Measurements from ENCODE around the gene FBXO10.
A peak's percentile ranks its signal among the peaks of the same experiment; 100 is the strongest.
"Not testable (repeated sequence)": the region's sequence is repeated elsewhere in the genome, so short reads cannot be mapped to it uniquely, and the experiment has no call there.

Gene FBXO10

GRCh38 chr9:37509536-37509935 is 66.6 kb downstream of the FBXO10 start:
- DNase-seq = no peak

GRCh38 chr9:37508834-37509206 is 67.4 kb downstream of the FBXO10 start:
- no peak for DNase-seq

- no peak for DNase-seq
Observed at GRCh38 chr9:37508135-37508833, 67.9 kb downstream of the FBXO10 start.

GRCh38 chr9:37507566-37508134 is 68.5 kb downstream of the FBXO10 start:
- DNase-seq = no peak

GRCh38 chr9:37504605-37505004 is 71.6 kb downstream of the FBXO10 start:
- no peak for DNase-seq

- no peak for DNase-seq
Observed at GRCh38 chr9:37503736-37504135, 72.4 kb downstream of the FBXO10 start.

GRCh38 chr9:37501957-37502596 is 74.1 kb downstream of the FBXO10 start:
- no peak for DNase-seq

- no peak for DNase-seq
Observed at GRCh38 chr9:37499297-37499696, 76.9 kb downstream of the FBXO10 start.

GRCh38 chr9:37498457-37498856 is 77.7 kb downstream of the FBXO10 start:
- no peak for DNase-seq

GRCh38 chr9:37497320-37497719 is 78.9 kb downstream of the FBXO10 start:
- no peak for DNase-seq

GRCh38 chr9:37496020-37496419 is 80.2 kb downstream of the FBXO10 start:
- DNase-seq = no peak

GRCh38 chr9:37495571-37495970 is 80.6 kb downstream of the FBXO10 start:
- DNase-seq = no peak

- DNase-seq = no peak
Observed at GRCh38 chr9:37491939-37492338, 84.2 kb downstream of the FBXO10 start.

GRCh38 chr9:37486616-37487548 is 89.3 kb downstream of the FBXO10 start:
- DNase-seq = peak; percentile 33

- DNase-seq = no peak
Observed at GRCh38 chr9:37486256-37486615, 89.9 kb downstream of the FBXO10 start.

- DNase-seq = peak; percentile 83
Observed at GRCh38 chr9:37485389-37486255, 90.6 kb downstream of the FBXO10 start, which contains the start of gene POLR1E. Gene POLR1E, plus strand, starts transcription at chr9:37485948. Its CDS starts 100 bp downstream, at chr9:37486048.

- DNase-seq = no peak
Observed at GRCh38 chr9:37480759-37481158, 95.4 kb downstream of the FBXO10 start.

GRCh38 chr9:37477987-37478619 is 98.1 kb downstream of the FBXO10 start:
- not testable (repeated sequence) for DNase-seq

GRCh38 chr9:37477443-37477842 is 98.7 kb downstream of the FBXO10 start:
- not testable (repeated sequence) for DNase-seq

- DNase-seq = no peak
Observed at GRCh38 chr9:37476930-37477329, 99.2 kb downstream of the FBXO10 start.

- DNase-seq = no peak
Observed at GRCh38 chr9:37474438-37474837, 101.7 kb downstream of the FBXO10 start.

- not testable (repeated sequence) for DNase-seq
Observed at GRCh38 chr9:37473982-37474381, 102.2 kb downstream of the FBXO10 start.
